HEK293 (cell line): ENCODE data around the gene NFE2L1.
"Not testable (repeated sequence)": the region's sequence is repeated elsewhere in the genome, so short reads cannot be mapped to it uniquely, and the experiment has no call there.

ENCODE experiments used
- CTCF ChIA-PET: fragments of 350-600 bp; formaldehyde crosslinking; extraction: SDS; loops from one replicate; lab custom pipeline; 2021; ENCODE audit warnings: antibody characterized with exemption; lab: Yijun Ruan, JAX
- POLR2A ChIA-PET: fragments of 300-600 bp; formaldehyde crosslinking; extraction: SDS; loops from one replicate; lab custom pipeline; 2020; ENCODE audit warnings: antibody characterized with exemption, inconsistent platforms; lab: Yijun Ruan, JAX
- H3K27ac ChIP-seq: fragments of 200-500 bp; sonication (Bioruptor generic); 2 replicates; pipeline ENCODE4 v1.5.1; 2014; ENCODE audit warnings: low read depth, low read length, control low read depth, inconsistent platforms; ENCODE audit errors: extremely low read depth
- H3K36me3 ChIP-seq, 2 experiments: fragments of 200-500 bp in 1 of 2; sonication (Bioruptor generic) in 1 of 2; 1 replicate in 1 of 2; 2 replicates in 1 of 2; pipeline ENCODE4 v1.5.1; 2014 to 2017; ENCODE audit warnings: inconsistent platforms in 2 of 2, low read length in 2 of 2; ENCODE audit not compliant: control insufficient read depth in 2 of 2, insufficient read depth in 1 of 2
- H3K4me1 ChIP-seq: fragments of 200-500 bp; sonication (Bioruptor generic); 2 replicates; pipeline ENCODE4 v1.5.1; 2014; ENCODE audit warnings: mild to moderate bottlenecking, low read length, inconsistent platforms; ENCODE audit not compliant: control insufficient read depth, insufficient read depth
- H3K4me3 ChIP-seq: 2 replicates; pipeline ENCODE4 v1.5.1; 2011; ENCODE audit warnings: low read depth, mild to moderate bottlenecking, control low read depth, low read length, moderate library complexity
- H3K9me3 ChIP-seq: fragments of 200-500 bp; sonication (Bioruptor generic); 2 replicates; pipeline ENCODE4 v1.5.1; 2014; ENCODE audit warnings: low read depth, low read length, inconsistent platforms; ENCODE audit not compliant: control insufficient read depth, insufficient read depth
- GLIS1 ChIP-seq: fragments of 450-650 bp; formaldehyde crosslinking; IDR thresholded peaks from 2 replicates; pipeline ENCODE4 v1.5.1; 2016; ENCODE audit warnings: missing biosample characterization, missing genetic modification characterization
- KLF16 ChIP-seq: fragments of 450-650 bp; formaldehyde crosslinking; IDR thresholded peaks from 2 replicates; pipeline ENCODE4 v1.5.1; 2017; ENCODE audit warnings: missing biosample characterization, missing genetic modification characterization
- MEIS1 ChIP-seq: sonication (generic); formaldehyde crosslinking; IDR thresholded peaks from 2 replicates; pipeline ENCODE4 v1.8.1; 2022; ENCODE audit warnings: missing genetic modification reagents, mild to moderate bottlenecking, borderline replicate concordance
- PRDM10 ChIP-seq: fragments of 450-650 bp; formaldehyde crosslinking; IDR thresholded peaks from 2 replicates; pipeline ENCODE4 v1.5.1; 2016; ENCODE audit warnings: missing biosample characterization, missing genetic modification characterization
- REPIN1 ChIP-seq: fragments of 450-650 bp; formaldehyde crosslinking; IDR thresholded peaks from 2 replicates; pipeline ENCODE4 v1.5.1; 2017; ENCODE audit warnings: missing biosample characterization, missing genetic modification characterization, low read depth
- SALL2 ChIP-seq: fragments of 450-650 bp; formaldehyde crosslinking; IDR thresholded peaks from 2 replicates; pipeline ENCODE4 v1.5.0; 2017; ENCODE audit warnings: missing biosample characterization, mild to moderate bottlenecking, missing genetic modification characterization, borderline replicate concordance
- SCRT1 ChIP-seq: fragments of 450-650 bp; formaldehyde crosslinking; IDR thresholded peaks from 2 replicates; pipeline ENCODE4 v1.5.1; 2016; ENCODE audit warnings: missing biosample characterization, missing genetic modification characterization, borderline replicate concordance
- WT1 ChIP-seq: fragments of 450-650 bp; formaldehyde crosslinking; IDR thresholded peaks from 2 replicates; pipeline ENCODE4 v1.5.1; 2016; ENCODE audit warnings: missing biosample characterization, missing genetic modification characterization
- ZBTB8A ChIP-seq: fragments of 450-650 bp; formaldehyde crosslinking; IDR thresholded peaks from 2 replicates; pipeline ENCODE4 v1.5.1; 2016; ENCODE audit warnings: missing biosample characterization, missing genetic modification characterization
- ZNF10 ChIP-seq: fragments of 450-650 bp; formaldehyde crosslinking; IDR thresholded peaks from 2 replicates; pipeline ENCODE4 v1.5.1; 2017; ENCODE audit warnings: missing biosample characterization, missing genetic modification characterization
- ZNF19 ChIP-seq: fragments of 450-650 bp; formaldehyde crosslinking; IDR thresholded peaks from 2 replicates; pipeline ENCODE4; 2016; ENCODE audit warnings: missing biosample characterization, missing genetic modification characterization, low read depth
- ZNF211 ChIP-seq: fragments of 450-650 bp; formaldehyde crosslinking; IDR thresholded peaks from 2 replicates; pipeline ENCODE4 v1.5.1; 2016; ENCODE audit warnings: low read depth, missing biosample characterization, missing genetic modification characterization
- ZNF311 ChIP-seq: fragments of 450-650 bp; formaldehyde crosslinking; IDR thresholded peaks from 2 replicates; pipeline ENCODE4 v1.5.1; 2017; ENCODE audit warnings: missing biosample characterization, missing genetic modification characterization, borderline replicate concordance
- ZNF335 ChIP-seq: fragments of 450-650 bp; formaldehyde crosslinking; conservative IDR thresholded peaks from 2 replicates; pipeline ENCODE4 v1.5.1; 2016; ENCODE audit warnings: missing biosample characterization, missing genetic modification characterization
- ZNF423 ChIP-seq: fragments of 450-650 bp; formaldehyde crosslinking; IDR thresholded peaks from 2 replicates; pipeline ENCODE4 v1.5.1; 2016; ENCODE audit warnings: missing biosample characterization, missing genetic modification characterization
- ZNF518A ChIP-seq: fragments of 450-650 bp; formaldehyde crosslinking; conservative IDR thresholded peaks from 2 replicates; pipeline ENCODE4 v1.5.1; 2016; ENCODE audit warnings: low read depth, missing biosample characterization, missing genetic modification characterization
- ZNF555 ChIP-seq: fragments of 450-650 bp; formaldehyde crosslinking; conservative IDR thresholded peaks from 2 replicates; pipeline ENCODE4 v1.5.1; 2017; ENCODE audit warnings: missing biosample characterization, mild to moderate bottlenecking, missing genetic modification characterization, inconsistent platforms
- ZNF600 ChIP-seq: fragments of 450-650 bp; formaldehyde crosslinking; IDR thresholded peaks from 2 replicates; pipeline ENCODE4 v1.5.1; 2016; ENCODE audit warnings: missing biosample characterization, missing genetic modification characterization
- ZNF629 ChIP-seq: fragments of 450-650 bp; formaldehyde crosslinking; IDR thresholded peaks from 2 replicates; pipeline ENCODE4 v1.5.1; 2017; ENCODE audit warnings: missing biosample characterization, missing genetic modification characterization
- ZNF639 ChIP-seq: fragments of 450-650 bp; formaldehyde crosslinking; IDR thresholded peaks from 2 replicates; pipeline ENCODE4 v1.5.1; 2016; ENCODE audit warnings: missing biosample characterization, missing genetic modification characterization
- ZNF677 ChIP-seq: fragments of 450-650 bp; IDR thresholded peaks from 2 replicates; pipeline ENCODE4 v1.5.0; 2018; ENCODE audit warnings: missing biosample characterization, mild to moderate bottlenecking, missing genetic modification characterization, moderate library complexity
- ZNF776 ChIP-seq: fragments of 450-650 bp; formaldehyde crosslinking; IDR thresholded peaks from 2 replicates; pipeline ENCODE4 v1.5.0; 2017; ENCODE audit warnings: missing biosample characterization, missing genetic modification characterization, borderline replicate concordance

NFE2L1 gene

DNA sequence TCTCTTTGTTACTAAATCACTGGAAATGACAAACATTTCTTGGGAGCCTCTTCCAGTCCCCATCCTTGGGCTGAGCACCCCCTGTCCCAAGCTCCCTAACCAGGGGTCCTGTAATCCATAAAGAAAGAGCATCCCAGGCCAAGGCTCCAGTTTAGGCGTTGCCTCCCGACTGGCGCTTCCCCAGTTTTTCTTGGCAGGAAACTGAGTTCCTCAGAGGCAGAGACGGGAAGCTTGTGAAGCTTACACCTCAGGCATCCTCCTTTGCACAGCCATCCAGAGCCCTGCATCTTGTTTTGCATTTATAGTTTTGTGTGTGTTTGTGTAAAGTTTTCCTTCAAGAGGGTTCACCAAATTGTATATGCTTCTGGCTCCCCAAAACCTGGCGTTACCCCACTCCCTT is 17.6 kb upstream of the NFE2L1 start (continued):
- TF ChIP-seq ZNF639 (tag by site-specific recombination) (no peak), ZNF423 (tag by site-specific recombination) (no peak), ZNF776 (tag by site-specific recombination) (no peak), ZNF10 (tag by site-specific recombination) (no peak), ZBTB8A (tag by site-specific recombination) (no peak), PRDM10 (tag by site-specific recombination) (no peak), SCRT1 (tag by site-specific recombination) (no peak)

- ChIA-PET CTCF (interaction anchor here (0.8 to 7.9 kb wide), 4 partner anchors 17 to 299 kb away, joined by 3 to 197 read pairs (median 5); no protein-coding TSS in a partner anchor), POLR2A (interaction anchor here (0.7 to 2.1 kb wide), 3 partner anchors 15 to 23 kb away, joined by 3 to 10 read pairs (median 4); partner anchors contain the start of gene NFE2L1)
- Histone ChIP-seq H3K36me3 (no peaks in the 10 kb centered on the region), H3K4me3 (no peak overlapping the region), H3K4me1 (no peaks in the 10 kb centered on the region; the same call in 1 of the 2 replicates), H3K27ac (no peak overlapping the region), H3K9me3 (no peaks in the 10 kb centered on the region)
- TF ChIP-seq MEIS1 (CRISPR knock-in tag) (no peak), GLIS1 (tag by site-specific recombination) (no peak), ZNF311 (tag by site-specific recombination) (no peak), ZNF677 (tag by site-specific recombination) (no peak), REPIN1 (tag by site-specific recombination) (no peak), ZNF335 (no peak), ZNF518A (tag by site-specific recombination) (no peak), ZNF211 (tag by site-specific recombination) (no peak), ZNF555 (no peak), ZNF600 (tag by site-specific recombination) (no peak), ZNF19 (no peak), WT1 (tag by site-specific recombination) (no peak), SALL2 (tag by site-specific recombination) (no peak), KLF16 (tag by site-specific recombination) (no peak), ZNF629 (tag by site-specific recombination) (no peak)
These were observed 16.2 kb upstream of the NFE2L1 start for GRCh38 chr17:48031966-48032365.

- ChIA-PET CTCF (interaction anchor here (0.6 to 3.4 kb wide), 4 partner anchors 8 to 39 kb away, joined by 4 to 18 read pairs (median 6); no protein-coding TSS in a partner anchor), POLR2A (interaction anchor here (0.7 to 3.1 kb wide), 3 partner anchors 9 to 20 kb away, joined by 3 to 14 read pairs (median 3); partner anchors contain the start of gene NFE2L1)
- H3K4me1 ChIP-seq, H3K36me3 ChIP-seq, H3K9me3 ChIP-seq, H3K4me3 ChIP-seq, H3K27ac ChIP-seq: not testable (repeated sequence)
These were observed 13.4 kb upstream of the NFE2L1 start for GRCh38 chr17:48034734-48035133.
